GM21381 (cell line): ENCODE results near the gene IL18R1.
"Not testable (repeated sequence)": the region's sequence is repeated elsewhere in the genome, so short reads cannot be mapped to it uniquely, and the experiment has no call there.

ENCODE experiments used
- ATAC-seq: cut with Tn5 transposase; IDR thresholded peaks from one replicate; pipeline ENCODE4 v1.9.1; 2021; ENCODE audit warnings: mild to moderate bottlenecking, moderate library complexity; ENCODE audit not compliant: unreplicated experiment

IL18R1 gene, protein sequence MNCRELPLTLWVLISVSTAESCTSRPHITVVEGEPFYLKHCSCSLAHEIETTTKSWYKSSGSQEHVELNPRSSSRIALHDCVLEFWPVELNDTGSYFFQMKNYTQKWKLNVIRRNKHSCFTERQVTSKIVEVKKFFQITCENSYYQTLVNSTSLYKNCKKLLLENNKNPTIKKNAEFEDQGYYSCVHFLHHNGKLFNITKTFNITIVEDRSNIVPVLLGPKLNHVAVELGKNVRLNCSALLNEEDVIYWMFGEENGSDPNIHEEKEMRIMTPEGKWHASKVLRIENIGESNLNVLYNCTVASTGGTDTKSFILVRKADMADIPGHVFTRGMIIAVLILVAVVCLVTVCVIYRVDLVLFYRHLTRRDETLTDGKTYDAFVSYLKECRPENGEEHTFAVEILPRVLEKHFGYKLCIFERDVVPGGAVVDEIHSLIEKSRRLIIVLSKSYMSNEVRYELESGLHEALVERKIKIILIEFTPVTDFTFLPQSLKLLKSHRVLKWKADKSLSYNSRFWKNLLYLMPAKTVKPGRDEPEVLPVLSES

DNA sequence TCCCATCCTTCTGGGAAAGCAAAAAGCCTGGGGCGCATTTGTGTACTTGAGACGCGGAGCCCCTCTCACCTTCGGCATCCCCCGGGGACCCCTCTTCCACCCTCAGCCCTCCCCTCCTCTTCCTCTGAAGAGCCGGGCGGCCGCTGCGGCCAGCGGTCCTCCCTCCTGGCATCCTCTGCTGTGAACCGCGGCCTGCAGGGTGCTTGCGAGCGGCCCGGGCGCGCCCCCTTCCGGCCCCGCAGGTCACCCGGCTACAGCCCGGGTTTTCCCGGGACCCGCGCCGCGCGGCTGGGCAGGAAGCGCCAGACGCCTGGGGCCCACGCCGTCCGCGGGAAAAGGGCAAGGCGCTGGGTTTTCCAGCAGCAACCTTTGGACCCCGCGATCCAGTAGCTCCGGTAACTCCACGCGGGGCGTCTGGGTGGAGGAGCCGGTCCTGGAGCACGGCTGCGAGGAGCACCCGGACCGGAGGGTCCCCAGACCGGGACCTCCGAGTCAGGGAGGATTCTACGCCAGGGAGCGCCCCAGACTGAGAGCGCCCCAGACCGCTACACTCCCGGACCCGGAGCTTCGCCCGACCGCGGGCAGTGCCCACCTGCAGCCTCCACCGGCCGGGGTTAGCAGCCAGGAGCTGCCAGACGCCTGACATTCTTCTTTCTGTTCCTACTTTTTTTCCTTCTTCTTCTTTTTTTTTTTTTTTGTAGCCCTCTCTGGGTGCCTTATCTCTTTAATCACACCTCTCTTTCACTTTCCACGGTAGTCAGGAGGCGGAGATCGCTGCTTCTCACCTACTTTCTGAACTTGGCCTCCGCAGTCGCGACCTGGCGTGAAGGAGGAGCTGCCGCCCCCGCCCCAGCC is at the start of gene IL18R1:
TSS of gene IL18R1 (plus strand) at position 271 of the 855 bp plus-strand sequence. CDS start 6,865 bp downstream, outside the sequence.
- peak; percentile 92 for ATAC-seq

DNA sequence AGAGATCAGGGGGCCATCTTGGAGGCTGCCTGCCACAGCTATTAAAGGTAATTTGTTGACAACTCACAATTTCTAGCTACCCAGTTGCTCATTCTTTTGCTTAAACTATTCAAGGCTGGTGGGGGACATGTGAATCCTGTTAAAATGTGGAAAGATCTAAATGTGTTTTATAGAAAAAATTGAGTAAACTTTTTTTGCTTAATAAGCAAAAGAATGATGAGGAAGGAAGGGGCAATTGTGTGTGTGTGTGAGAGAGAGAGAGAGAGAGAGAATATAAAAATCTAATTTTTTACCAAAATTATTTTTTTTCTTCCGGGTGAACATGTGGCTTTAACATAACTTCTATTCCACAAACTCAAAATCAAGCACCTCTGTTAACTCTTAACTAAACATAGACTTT is 49.5 kb upstream of the IL18R1 start:
- no peak for ATAC-seq

DNA sequence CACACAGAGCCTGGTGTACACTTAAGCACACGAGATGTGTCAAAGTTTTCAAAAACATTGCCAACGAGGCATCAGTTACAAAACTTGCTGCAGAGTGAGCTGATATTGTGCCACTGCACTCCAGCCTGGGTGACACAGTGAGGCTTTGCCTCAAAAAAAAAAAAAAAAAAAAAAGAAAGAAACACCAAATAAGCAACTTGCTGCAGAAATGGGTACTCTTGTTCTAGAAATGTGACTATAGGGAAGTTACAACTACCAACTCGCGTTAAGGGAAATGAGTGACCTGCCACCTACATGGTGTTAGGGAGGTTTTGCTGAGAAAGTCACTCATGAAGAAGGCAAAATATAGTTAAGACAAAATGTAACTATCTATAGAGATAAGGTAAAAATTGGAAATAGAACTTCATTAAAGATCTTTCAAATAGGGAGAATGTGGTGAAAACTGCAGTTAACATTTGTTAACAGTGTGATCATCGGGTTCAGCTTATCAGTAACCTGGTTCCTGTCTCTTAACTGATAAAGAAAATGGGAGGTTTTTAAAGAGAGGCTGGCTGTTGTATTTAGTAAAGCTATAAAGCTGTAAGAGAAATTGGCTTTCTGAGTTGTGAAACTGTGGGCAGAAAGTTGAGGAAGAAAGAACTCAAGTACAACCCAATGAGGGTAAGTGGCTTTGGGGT is 44.5 kb upstream of the IL18R1 start, which contains the start of gene IL1RL1:
TSS of gene IL1RL1 (plus strand) at position 600 of the 677 bp plus-strand sequence. CDS start 26,702 bp downstream, outside the sequence.
- ATAC-seq: no peak

DNA sequence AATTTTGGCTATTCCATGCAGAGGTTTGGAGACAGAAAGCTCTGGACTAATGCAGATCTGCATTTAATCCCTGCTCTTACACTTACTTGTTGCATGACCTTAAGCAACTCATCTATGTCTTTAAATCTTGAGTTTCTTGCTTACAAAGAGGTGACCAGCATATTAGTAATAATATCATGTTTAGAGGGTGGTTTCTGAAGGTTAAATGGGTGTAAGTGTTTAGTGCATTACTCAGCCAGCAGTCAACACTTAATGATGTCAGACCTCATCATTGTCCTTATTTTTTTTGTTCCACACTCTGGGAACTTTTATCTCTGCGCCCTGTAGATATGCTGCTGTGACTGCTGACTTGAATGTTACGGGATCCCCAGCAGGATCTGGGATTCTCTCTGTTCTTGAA is 42.6 kb upstream of the IL18R1 start:
- no peak for ATAC-seq

DNA sequence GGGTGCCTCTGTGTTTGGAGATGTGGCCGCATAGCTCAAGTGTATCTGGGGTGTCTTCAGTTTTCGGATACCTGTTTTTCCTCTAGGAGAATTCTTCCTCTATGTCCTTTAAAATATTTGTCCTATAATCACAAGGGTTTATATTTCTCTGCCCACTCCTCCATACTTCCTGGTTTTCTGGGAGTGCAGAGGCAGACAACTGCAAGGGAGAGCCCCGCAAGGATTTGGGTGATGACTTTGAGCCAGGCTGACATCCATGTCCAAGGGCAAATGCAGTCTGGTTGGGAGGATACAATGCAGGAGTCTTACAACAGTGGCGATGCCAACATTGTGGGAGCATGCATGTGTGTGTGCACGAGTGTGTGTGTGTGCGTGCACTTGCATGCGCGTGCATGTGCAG is 42.1 kb upstream of the IL18R1 start:
- ATAC-seq: no peak

DNA sequence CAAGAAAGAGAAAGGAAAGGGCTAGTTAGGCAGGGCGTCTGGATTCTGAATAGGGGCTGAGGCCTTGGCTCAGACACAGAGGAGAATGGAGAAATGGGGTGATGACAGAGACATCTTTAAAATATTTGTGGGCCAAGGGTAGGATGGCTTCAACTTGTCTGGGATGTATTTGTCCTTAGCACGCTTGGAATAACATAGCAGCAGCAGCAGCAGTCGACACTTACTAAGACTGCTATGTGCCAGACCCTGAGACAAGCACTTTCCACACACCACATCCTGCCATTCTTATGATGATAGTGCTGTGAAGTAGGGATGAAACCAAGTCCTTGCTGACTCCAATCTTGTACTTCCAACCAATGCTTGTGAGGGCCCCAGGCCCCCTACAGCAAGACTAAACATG is 41.6 kb upstream of the IL18R1 start:
- ATAC-seq: no peak

DNA sequence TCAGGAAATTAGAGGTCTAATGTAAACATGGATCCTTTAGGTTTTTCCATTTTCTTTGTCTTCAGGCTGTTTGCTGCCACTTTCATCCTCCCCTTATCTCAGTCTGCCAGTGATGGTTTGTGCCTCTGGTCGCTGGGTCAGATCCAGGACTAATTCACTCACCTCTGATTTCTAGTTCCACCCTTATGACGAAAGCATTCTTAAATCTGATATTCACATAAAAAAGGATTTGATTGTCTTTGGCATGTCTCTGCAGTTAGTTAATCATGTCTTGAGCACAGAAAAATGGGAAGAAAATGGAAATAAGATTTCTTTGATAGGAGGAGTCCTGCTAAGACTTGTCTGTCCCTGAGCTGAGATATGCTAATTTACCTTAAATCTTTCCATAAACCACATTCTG is 39.7 kb upstream of the IL18R1 start:
- ATAC-seq: no peak

DNA sequence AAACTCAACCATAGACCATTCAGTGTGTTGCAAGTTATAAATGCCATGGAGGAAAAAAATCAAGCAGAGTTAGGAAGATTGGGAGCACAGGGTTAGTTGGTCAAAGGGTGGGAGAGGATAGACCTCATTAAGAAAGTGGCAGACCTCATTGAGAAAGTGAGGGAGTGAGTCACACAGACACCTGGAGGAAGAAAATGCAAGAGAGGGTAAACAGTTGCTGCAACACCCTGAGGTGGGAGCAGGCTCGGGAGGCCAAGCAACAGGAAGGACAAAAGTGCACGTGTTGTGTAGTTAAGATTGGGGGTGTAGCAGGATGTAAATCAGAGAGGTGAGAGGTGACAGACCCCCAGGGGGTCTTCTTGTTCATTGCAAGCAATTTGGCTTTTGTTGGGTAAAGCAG is 37.9 kb upstream of the IL18R1 start:
- ATAC-seq: no peak

DNA sequence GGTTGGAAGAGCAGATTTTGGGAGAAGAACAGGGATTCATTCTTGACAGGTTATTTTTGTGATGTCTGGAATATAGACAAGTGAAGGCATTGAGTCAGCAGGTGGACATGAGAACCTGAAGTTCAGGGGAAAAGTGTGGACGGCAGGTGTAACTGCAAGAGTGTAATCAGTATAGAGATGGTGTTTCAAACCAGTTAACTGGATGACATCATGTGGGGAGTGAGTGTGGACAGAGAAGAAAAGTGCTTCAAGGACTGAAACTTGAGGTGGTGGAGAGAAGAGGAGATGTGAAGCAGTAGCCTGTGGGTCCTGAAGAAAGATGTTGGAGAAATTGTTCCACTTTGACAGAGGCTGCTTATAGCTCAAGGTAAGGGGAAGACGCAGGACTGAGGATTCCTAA is 37.2 kb upstream of the IL18R1 start:
- no peak for ATAC-seq

DNA sequence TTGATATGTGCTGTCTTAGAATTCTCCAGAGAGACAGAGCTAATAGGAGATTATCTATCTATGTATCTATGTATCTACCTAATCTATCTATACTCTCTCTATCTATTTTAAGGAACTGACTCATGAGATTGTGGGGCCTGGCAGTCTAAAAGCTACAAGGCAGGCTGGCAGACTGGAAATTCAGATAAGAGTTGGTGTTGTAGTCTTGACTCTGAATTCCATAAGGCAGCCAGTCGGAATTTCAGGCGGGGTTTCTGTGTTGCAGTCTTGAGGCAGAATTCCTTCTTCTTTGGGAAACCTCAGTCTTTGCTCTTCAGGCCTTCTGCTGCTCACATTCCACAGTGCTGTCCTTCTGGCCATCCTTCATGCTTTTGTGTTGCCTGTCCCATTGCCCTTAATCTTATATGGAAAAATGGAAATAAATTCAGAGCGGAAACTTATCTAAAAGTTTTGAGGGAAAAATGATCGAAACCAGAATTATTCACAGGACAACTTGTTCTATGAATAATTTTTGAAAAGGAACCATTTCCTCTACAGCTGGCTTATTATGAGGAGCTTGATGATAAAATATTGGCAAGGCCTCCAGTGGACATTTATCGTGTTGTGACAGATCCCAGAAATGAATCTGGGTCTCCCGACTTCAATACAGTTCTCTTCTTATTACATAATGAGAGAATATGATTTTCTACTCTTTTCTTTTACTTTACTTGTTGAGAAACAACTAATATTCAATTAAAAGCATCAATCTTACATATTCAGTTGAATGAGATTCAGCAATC is 33.5 kb upstream of the IL18R1 start:
- no peak for ATAC-seq

DNA sequence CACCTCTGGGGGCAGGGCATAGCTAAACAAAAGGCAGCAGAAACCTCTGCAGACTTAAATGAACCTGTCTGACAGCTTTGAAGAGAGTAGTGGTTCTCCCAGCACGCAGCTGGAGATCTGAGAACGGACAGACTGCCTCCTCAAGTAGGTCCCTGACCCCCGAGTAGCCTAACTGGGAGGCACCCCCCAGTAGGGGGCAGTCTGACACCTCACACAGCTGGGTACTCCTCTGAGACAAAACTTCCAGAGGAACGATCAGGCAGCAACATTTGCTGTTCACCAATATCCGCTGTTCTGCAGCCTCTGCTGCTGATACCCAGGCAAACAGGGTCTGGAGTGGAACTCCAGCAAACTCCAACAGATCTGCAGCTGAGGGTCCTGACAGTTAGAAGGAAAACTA is 30.7 kb upstream of the IL18R1 start:
- not testable (repeated sequence) for ATAC-seq

DNA sequence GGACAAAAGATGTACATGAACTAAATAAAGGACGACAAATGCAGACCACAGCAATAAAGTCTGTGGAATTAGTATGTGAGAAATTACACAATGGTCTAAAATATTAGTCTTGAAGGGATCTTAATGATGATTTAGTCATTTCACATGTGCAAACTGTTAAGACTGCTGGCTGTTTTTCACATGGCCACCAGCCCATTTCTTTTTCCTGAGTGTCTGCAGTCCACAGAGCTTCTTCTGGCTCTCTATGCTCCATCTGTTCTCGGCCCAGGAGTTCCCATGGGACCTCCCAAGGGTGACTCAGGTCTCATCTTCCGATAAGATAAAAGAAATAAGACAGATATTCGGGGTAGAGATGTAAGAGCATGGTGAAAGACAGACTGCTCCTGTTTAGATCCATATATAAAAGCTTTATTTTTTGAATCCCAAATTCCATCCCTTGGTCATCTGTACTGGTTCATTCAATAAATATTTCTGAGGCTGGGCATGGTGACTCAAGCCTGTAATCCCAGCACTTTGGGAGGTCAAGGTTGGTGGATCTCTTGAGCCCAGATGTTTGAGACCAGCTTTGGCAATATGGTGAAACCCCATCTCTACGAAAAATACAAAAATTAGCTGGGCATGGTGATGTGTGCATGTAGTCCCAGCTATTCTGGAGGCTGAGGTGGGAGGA is 24.1 kb upstream of the IL18R1 start:
- ATAC-seq: no peak

DNA sequence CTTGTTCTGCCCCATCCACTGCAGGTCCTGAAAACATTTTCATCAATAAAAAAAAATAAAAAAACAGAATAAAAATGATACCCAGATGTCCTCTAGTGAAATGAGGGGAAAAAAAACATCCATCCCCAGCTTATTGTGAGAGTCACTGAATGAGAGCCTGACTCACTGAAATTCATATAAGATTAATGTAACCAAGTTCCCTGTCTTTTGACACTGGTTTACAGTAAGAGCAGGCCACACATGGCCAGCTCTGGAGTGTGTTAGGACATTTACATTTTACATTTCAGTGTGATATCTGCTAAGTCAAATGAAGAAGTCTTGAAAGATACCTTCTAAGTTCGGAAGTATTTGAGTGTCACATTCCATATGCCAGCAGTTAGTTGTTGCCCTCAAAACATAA is 21.1 kb upstream of the IL18R1 start:
- ATAC-seq: no peak

DNA sequence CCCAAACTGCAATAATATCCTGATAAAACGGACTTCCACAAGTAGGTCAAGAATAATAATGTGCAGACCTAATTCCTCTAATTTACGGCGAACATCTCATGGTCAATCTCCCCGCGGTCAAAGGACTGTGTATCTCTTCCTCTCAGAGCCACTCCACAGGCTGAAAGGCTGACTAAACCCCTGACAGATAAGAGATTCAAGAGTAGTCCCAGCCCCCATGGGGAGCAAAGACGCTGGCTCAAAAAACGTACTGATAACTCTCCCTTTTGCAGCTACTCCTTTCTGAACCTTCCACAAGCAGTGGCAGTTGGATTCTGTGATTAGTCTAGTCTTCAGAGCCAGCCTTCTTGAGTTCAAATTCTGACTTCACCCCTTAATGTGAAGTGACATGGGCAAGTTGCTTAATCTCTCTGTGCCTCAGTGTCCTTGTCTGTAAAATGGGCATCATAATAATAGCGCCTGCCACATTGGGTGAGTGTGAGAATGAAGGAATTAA is 19.7 kb upstream of the IL18R1 start:
- no peak for ATAC-seq

DNA sequence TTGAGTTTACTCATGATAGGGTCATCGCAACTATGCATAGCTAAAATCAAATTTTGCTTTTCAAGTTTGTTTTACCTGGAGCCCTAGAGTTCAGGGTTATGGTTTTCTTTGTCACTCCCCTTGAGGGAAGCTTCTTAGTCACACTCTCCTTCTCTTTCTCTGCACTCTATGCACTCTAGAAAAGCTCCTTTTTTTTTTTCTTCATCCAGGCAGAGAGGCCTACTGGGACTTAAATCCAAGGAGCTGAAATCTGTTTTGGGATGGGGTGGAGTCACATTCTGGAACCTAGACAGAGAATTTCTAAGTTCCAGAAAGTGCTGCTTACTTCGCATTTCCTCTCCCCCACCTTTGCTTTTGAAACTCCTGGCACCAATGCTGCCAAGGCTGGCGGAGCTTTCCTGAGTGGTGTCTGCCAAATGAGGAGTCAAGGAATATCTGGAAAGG is 19.1 kb upstream of the IL18R1 start:
- no peak for ATAC-seq

DNA sequence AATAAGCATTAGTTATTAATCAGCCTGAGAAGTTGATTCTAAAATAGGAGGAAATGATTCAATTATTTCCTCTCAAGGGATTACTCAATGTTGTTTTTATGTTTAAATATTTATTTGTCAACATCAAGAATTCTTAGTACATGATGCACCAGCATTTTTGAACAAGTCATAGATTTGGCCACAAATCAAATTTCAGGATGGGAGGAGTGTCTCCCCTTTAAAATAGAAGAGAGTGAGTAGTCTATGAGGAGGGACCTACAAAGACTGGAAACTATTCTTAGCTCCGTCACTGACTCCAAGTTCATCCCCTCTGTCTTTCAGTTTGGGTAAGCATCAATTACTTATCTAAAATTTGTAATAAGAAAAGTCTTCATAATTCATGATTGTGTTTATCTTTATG is 18.6 kb upstream of the IL18R1 start:
- ATAC-seq: no peak

DNA sequence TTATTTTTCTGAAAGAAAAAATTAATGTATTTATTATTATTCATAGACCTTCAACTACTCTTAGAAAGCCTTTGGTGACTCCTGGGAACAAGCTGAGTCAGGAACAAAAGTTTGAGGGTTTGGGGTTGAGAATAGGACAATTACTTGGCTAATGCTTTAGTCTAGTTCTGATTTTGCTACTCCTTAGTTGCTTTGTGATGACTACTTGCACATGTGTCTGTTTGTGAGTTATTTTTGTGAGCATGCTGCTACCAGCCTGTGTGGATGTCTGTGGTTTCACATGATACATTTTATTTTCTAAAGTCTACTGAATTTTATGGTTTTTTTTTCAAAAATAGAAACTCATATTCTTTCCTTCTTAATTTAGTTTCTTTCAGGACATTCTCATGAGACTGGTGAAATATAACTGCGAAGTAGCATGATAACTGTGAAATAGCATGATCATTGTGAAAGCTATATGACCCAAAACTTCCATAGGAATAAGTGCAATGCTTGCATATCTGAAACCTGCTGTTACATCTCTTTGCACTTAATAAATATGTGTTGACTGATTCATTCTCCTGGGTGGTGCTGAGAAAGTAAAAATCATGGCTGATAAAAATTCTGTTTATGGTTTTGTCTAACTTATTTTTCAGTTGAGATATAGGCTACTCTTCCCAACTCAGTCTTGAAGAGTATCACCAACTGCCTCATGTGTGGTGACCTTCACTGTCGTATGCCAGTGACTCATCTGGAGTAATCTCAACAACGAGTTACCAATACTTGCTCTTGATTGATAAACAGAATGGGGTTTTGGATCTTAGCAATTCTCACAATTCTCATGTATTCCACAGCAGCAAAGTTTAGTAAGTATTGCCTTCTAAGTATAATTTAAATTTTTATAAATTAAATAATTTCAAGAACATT is 17.9 kb upstream of the IL18R1 start:
- ATAC-seq: no peak

DNA sequence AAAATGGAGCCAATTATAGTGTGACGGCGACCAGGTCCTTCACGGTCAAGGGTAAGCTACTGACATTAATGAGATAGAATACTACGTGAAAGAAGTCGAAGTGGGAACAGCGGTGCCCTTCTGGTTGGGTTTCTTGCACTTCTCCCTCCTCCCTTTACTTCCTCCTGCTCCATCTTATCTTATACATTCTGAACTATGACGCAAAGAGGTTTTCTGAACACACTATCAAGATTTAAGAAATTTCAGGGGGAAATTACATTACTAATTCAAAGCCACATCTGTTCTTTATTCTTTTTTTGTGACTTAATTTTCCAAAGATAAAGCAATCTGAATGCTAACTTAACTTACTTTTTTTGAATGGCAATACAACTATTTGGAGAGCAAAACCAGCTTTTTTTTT is 14.8 kb upstream of the IL18R1 start:
- no peak for ATAC-seq

DNA sequence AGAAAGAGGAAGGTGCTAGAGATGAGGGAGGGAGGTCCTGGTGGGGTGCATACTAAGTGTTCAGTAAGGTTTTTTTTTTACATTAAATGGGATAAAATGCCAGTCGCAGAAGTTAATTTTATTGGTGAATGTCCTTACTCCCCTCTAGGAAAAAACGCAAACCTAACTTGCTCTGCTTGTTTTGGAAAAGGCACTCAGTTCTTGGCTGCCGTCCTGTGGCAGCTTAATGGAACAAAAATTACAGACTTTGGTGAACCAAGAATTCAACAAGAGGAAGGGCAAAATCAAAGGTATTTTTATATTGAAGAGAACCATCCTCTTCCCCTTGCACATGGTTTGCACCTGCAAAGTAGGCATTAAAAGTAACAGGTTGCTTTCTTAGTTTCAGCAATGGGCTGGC is 12.7 kb upstream of the IL18R1 start:
- no peak for ATAC-seq
